Stimulated activated CD4-positive, alpha-beta T cell treated with anti-CD3 and anti-CD28 coated beads, Interleukin-1b, Interleukin-23, amount 100 ng/mL, for 1 hour (primary cell): ENCODE results near the gene RNF220.

Experiments
- DNase-seq, 2 donors: peaks; one replicate each; pipeline ENCODE4 v3.0.0-alpha.2; 2020; ENCODE audit warnings: low read depth in 2 of 2

The RNF220 gene

DNA sequence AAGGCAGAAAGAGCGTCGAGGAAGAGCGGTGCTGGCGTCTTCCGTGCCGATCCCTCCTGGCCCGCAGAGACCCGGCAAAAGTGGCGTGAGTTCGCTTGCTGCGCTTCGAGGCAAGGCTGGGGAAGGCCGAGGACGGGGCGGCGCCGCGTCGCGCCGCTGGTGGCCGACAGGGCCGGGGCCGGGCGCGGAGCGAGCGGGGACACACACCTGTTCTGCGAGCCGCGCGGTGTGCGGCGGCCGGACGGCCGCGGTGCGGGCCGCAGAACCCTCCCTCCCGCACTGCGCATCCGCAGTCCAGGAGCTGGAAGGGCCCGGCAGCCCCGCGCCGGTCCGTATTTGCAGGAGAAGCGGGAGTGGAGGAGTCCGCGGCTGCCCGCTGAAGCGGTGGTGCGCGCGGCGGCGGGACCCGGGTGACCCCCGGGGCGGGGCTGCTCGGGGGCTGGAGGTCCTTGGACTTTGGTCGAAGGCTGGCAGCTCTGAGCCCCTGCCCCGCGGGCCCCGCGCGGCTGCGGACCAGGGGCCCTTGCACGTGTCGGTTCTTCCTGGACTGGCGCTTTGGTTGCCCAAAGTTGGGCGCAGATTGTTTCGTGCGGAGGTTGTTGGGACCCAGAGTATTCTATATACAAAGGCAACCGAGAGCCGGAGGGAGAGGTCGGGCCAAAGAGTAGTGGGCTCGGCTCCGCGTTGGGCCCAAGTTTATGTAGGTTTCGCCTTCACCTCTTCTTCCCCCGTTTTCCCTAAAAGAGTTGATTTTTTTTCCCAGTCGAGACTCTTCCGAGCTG is 2.6 kb downstream of the RNF220 start:
- no peak for DNase-seq

GRCh38 chr1:44408212-44408582 is 3.1 kb downstream of the RNF220 start:
- DNase-seq = no peak

DNA sequence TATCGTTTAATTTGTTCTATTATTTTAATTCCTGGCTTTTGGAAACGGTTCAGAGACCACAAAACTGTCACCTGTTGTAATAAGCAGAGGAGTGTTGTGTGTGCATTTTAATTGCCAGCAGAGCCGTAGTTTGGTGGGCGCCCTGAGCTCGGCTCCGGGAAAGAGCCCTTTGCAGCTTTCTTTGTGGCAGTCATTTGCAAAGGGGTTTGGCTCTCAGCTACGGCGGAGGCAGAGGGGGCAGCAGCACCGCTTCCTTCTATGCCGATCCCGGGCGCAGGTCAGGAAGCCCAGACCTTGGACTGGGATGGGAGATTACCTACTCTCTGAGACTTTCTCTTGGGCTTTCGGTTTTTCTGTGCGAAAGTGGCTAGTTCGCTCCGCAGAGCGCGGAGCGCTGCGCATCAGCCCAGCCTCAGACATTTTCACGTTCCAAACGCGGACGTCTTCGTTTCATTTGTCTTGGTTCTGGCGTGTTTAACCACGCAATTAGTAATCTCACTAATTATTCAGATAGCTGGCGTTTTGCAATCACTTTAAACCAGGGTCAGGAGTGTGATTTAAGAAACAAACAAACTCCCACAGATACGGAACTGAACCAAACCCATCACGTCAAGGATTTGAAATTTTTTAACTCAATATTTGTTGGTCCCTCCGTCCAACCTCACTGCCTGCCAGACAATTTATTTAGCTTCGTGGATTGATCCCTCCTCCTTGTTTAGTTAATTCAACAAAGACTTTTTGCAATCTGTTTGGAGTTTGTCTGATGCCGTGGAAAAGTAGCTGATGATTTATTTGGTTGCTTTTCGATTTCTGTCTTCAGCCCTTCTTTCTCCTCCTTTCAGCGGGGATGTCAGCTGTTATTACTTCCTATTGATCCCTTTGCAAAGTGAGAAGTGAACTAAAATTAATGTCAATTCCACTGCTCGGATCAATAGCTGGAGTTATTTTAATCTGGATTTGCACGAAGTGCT is 3.9 kb downstream of the RNF220 start:
- no peak for DNase-seq

DNA sequence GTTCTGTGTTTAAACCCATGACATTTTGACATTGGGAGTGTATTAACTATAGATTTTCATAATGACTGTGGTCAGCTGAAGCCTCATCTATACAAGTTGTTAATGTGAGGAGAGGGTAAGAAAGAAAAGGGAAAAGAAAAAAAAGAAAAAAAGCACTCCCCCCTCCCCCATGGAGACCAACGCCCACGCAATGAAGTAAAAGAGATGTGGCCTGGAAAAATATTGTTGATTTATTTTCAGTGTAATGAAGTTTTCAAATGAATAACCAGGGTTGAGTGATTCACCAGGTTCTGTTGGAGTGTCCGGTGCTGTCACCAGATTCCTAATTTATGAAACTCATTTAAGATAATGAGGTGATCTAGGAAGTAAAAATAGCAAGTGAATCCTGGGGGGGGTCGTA is 4.7 kb downstream of the RNF220 start:
- no peak for DNase-seq

DNA sequence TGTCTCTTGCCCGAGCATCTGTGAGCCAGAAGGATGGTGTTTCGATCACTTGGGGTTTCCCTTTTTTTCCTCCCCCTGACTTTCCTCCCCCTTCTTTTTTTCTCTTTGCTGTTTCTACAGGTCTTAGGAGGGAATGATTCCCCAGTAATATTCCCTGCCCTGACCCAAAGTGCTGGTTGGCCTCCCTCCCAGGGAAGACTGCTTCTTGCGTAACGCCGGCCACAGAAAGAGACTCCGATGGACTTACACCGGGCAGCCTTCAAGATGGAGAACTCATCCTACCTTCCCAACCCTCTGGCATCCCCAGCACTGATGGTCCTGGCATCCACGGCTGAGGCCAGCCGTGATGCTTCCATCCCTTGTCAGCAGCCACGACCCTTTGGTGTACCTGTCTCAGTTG is 6.8 kb downstream of the RNF220 start:
- no peak for DNase-seq

DNA sequence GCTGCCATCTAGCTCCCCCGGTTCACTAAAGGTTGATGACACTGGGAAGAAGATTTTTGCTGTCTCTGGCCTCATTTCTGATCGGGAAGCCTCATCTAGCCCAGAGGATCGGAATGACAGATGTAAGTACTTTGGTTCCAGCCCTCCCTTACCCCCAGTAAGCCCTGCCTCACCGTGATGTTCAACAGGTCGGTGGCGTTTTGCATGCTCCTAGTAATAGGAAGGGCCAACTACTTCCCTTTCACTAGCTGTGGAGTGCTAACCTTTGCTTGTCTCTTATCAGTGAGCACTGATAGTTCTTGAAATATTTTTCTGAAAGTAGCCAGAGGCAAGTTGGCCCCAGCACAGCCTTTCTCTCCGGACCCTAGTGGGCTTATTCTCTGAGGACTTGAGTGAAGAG is 7.5 kb downstream of the RNF220 start:
- DNase-seq = no peak

DNA sequence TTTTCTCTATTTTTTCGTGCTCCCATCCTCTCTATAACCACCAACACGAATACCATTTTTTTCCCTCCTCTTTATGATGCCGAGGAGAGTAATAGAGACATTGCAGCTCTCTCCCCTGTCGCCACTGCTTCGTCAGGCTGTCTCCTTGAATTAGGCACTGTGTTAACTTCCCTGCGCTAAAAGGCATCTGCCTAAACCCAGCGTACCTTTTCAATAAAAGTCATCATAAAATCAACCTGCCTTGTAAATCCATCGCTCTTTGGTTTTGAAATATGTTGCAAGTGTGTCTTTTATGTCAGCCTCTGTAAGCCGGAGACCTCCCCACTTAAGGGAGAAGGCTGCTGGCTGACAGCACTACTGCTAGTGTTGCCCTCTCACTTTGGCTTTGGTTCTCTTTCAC is 8.7 kb downstream of the RNF220 start:
- no peak for DNase-seq

DNA sequence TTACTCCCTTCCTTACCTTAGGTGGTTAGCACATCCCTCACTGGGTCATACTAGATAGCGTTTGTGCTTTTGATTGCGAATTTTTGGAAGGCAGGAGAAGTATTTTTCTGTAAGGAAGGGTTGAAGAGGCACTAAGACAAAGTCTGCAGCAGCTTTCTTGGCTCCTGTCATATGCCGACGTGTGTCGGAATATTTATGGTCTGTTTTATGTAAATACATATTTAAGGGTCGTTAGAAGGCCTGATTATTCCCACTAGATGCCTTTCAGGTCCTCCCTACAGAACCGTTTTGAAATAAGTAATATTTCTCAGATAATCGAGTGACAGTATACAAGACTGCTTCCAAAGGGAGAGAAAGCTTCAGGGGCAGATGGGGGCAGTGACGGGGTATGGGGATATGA is 10.0 kb downstream of the RNF220 start:
- DNase-seq = no peak

DNA sequence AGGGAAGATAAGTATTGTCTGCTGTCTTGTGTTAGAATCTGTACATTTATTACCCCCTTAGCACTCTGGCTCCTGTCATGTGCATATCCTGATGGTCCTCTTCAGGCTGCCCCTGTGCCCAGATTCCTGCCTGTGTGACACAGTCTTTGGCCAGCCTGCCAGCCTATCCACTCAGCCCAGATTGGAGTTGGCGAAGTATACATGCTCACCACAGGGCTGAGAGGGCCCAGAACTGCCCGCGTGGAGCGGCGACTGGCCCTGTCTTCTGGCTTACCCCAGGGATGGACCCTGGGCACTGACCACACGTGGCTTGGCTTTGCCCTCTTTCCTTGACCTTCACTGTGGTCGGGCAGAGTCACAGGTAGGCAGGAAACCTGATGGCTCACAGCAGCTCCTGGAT is 11.4 kb downstream of the RNF220 start:
- DNase-seq = no peak

- no peak for DNase-seq
Measured at GRCh38 chr1:44417351-44418021, 12.4 kb downstream of the RNF220 start.

DNA sequence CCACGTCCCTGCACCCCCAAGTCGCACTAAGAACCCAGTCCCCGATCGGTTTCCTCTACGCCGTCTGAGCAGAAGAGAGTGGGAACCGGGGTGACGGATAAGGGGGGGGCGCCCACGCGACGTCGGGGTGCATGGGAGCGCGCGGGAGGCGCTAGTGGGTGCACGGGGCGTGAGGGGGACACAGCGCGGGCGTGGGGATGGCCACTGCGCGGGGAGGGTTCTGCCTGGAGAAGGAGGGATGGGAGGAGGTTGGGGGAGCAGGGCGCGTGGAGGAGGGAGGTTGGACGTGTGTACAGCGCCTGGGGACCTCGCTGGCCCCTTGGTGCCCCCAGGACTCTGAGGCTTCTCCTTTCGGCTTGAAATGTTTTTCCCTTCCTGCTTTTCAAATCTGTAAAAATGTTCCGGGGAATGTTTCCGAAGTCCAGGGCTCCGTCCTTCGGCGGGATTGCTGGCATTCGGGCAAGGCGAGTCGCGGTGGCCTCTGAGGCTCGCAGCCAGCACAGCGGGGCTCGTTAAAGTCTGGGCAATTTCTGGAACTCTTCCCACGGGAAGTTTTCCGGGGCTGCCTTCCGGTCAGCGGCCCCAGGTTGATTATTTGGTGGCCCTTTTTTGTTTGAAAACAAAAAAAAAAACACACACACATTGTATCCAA is 13.1 kb downstream of the RNF220 start:
- DNase-seq = no peak

DNA sequence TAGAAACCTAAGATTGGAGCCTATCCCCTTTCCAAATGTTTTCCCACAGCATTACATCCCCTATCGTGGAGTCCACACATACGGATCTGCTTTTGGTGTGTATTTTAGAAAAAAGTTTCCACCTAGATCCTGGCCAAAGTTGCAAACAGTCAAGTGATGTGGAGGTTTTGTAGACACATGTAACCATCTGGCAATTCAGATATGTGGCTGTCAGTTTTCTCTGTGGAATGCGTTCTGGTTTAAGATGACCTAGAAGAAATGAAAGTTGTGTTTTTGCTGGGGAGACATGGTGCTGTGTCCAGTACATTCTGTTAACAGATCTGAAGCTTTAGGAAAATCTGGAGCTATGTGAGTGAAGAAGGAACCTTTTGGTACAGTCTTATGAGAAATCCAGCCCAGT is 14.8 kb downstream of the RNF220 start:
- DNase-seq = no peak

- no peak for DNase-seq
Measured at GRCh38 chr1:44420535-44420934, 15.5 kb downstream of the RNF220 start.

- no peak for DNase-seq
Measured at GRCh38 chr1:44421446-44421884, 16.4 kb downstream of the RNF220 start.

DNA sequence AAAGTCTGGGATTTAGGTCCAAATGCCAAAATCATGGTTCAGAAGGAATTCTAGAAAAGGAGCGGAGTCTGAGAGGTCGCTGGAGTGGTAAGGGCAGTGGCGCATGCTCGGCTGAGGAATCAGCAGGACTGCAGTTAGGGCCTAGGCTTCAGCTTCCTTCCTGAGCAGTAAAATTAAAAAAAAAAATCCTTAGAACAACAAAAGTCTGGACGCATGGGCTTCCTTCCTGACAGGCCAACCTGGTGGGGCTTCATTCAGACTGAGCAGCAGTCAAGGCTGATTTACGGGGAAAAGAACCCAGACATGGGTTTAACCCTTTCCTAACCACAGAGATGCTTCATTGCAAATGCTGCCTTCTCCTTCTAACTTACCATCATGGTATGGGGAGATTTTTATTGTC is 17.1 kb downstream of the RNF220 start:
- DNase-seq = no peak

DNA sequence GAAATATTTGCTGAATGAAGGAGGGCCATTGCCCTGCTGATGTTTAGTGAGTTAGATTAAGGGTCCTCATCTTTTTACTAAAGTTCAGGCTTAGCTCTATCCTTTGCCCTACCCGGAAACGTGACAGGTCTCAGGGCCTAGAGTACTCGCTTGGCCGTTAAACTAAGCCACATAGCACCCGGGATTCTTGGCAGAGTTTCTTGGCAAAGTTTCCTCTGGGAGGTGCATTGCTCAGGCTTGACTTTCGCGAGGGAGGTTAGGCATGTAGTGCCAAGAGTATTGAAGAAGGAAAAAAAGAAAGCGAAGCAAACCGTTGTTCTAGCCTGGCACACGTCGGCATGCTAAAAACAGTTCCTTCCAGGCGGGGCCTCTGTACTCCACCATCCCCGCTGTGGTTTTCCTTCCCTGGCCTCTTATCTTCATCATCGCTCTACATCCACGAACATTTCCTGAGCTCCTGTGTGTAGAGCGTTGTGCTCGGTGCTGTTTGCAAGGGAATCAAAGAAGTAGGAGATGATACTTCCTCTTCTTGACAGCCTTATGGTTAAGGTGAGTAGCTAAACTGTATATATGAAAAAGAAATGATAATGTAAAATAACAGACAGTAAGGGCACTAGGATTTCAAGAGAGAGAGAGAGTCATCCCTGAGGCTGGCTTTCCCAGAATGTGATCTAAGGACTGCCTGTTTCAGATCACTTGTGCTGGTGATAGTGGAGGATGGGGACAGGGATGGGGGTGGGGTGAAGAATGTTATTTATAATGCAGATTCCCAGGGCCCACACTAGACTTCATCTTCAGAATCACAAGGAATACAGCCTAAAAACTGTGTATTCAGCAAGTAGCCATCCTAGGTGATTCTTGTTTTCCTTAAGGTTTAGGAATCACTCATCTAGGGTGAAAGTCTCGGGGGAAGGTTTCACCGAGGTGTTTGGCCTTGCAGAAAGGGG is 18.8 kb downstream of the RNF220 start:
- DNase-seq = no peak

DNA sequence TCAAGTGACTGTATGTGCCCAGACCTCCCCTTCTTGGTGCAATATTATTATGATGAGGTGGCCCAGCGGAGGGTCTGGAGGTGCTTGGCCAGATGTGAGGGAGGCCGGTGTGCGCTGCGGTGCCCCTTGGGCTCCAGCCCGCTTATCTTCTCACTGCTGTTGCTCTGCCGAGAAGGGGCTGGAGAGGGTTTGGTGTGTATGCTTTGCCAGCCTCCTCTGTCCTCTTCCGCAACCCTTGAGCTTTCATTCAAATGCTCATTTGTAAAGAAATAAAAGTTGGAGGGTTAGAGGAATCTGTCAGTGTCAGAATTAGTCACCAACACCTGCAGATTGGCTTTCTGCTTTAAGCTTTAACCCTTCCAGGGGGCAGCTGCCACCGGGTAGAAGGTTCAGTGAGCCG is 19.7 kb downstream of the RNF220 start:
- DNase-seq = no peak

GRCh38 chr1:44425341-44426082 is 20.5 kb downstream of the RNF220 start:
- DNase-seq = no peak

GRCh38 chr1:44431861-44432260 is 26.8 kb downstream of the RNF220 start:
- DNase-seq = no peak

GRCh38 chr1:44433209-44433608 is 28.2 kb downstream of the RNF220 start:
- no peak for DNase-seq
